SK-N-SH (cell line): ENCODE results near the gene EXPH5.

Experiments
- CTCF ChIP-seq: fragments of 200-600 bp; sonication (generic); IDR thresholded peaks from 2 replicates; pipeline ENCODE4 v1.6.1; 2017; ENCODE audit warnings: antibody characterized with exemption, mild to moderate bottlenecking, moderate library complexity
- ELF1 ChIP-seq: IDR thresholded peaks from 2 replicates; pipeline ENCODE4 v1.4.0; 2012
- JUND ChIP-seq: IDR thresholded peaks from 2 replicates; pipeline ENCODE4 v1.4.0; 2012
- MAX ChIP-seq: IDR thresholded peaks from 2 replicates; pipeline ENCODE4 v1.4.0; 2012; ENCODE audit warnings: low read depth
- MXI1 ChIP-seq: IDR thresholded peaks from 2 replicates; pipeline ENCODE4 v1.6.1; 2012; ENCODE audit warnings: mild to moderate bottlenecking, low read depth, low read length, improper control_type of control experiment
- POLR2AphosphoS5 ChIP-seq: IDR thresholded peaks from 2 replicates; pipeline ENCODE4 v1.6.1; 2012; ENCODE audit warnings: low read depth, low read length
- RFX5 ChIP-seq: IDR thresholded peaks from 2 replicates; pipeline ENCODE4 v1.6.1; 2012; ENCODE audit warnings: mild to moderate bottlenecking, improper control_type of control experiment, low read length
- RXRA ChIP-seq: IDR thresholded peaks from 2 replicates; pipeline ENCODE4 v1.4.0; 2012; ENCODE audit warnings: low read depth, mild to moderate bottlenecking, borderline replicate concordance
- TAF1 ChIP-seq: IDR thresholded peaks from 2 replicates; pipeline ENCODE4 v1.6.1; 2012; ENCODE audit warnings: low read depth, mild to moderate bottlenecking, low read length, moderate library complexity, borderline replicate concordance
- USF1 ChIP-seq: IDR thresholded peaks from 2 replicates; pipeline ENCODE4 v1.4.0; 2012; ENCODE audit warnings: low read depth, borderline replicate concordance
- USF2 ChIP-seq: fragments of 150-350 bp; IDR thresholded peaks from 2 replicates; pipeline ENCODE4 v1.6.1; 2017; ENCODE audit warnings: antibody characterized with exemption, low read length, low read depth, borderline replicate concordance
- YY1 ChIP-seq: IDR thresholded peaks from 2 replicates; pipeline ENCODE4 v1.4.0; 2012; ENCODE audit warnings: low read depth, mild to moderate bottlenecking

- TF ChIP-seq JUND (no peak), CTCF (no peak), MAX (no peak), POLR2AphosphoS5 (no peak), MXI1 (no peak), RFX5 (no peak), TAF1 (no peak), ELF1 (no peak), YY1 (no peak), USF1 (no peak), RXRA (no peak), USF2 (no peak)
These were observed 58.1 kb downstream of the EXPH5 start for GRCh38 chr11:108535384-108535955.
